Heart left ventricle (tissue), 13 donors: Measurements from ENCODE around the gene CHD3.
A peak's percentile ranks its signal among the peaks of the same experiment; 100 is the strongest.

Experiments
- CTCF ChIP-seq, 12 donors: fragments of 200-600 bp; sonication (generic) in 4 of 12; IDR thresholded peaks; one replicate each; pipeline versions ENCODE4 v1.5.0 to v1.8.0; 2018 to 2022; ENCODE audit warnings: antibody characterized with exemption in 12 of 12, mild to moderate bottlenecking in 5 of 12
- POLR2A ChIP-seq, 2 donors: fragments of 450-650 bp; IDR thresholded peaks; one replicate each; pipeline ENCODE4 v1.6.1; 2017; ENCODE audit warnings: antibody characterized with exemption in 2 of 2, mild to moderate bottlenecking in 2 of 2, moderate library complexity in 2 of 2
- donor health status: ischemic (EF 13 %, LVEDD 7.1; RV severe dilation, severe dysfunction).
- donor health status: DM: no; HTN: yes; CAD: no.
- donor health status: DM: no; HTN: no; CAD: no.
- donor health status: ischemic (EF 25% LVEDD 6.9; RV normal size, moderate dysfunction).
- donor health status: ischemic (EF 25% LVEDD 5.7; RV mildly dilated, moderate dysfunction).
- donor health status: ischemic (EF 35%, LVEDD 5.7; RV mildly dilated, moderate dysfunction).
- donor health status: nonischemic (EF 11% LVEDD 7.7; RV severe dilation, severe dysfunction).
- donor health status: DM: yes; HTN: yes; CAD: no.
- donor health status: PGD.
- donor health status: ischemic (EF 29% LVEDD 5.4; RV normal size, mild dysfunction).
- donor health status: nonischemic (EF 23%, LVEDD 6.1; RV moderate dilation, normal function).

- TF ChIP-seq CTCF (IDR thresholded peaks at IDR 0.05) (peak in 1 of 12 donors; percentile 21), POLR2A (IDR thresholded peaks at IDR 0.05) (peak in 1 of 2 donors; percentile 64)
Observed at GRCh38 chr17:7922845-7923628, 34.4 kb downstream of the CHD3 start.
